ENCODE data around the gene SPEG.

Gene SPEG

GRCh38 chr2:219404291-219404910 lies 30.2 kb upstream of the SPEG start:
- TF ChIP-seq CTCF (IDR thresholded peaks at IDR 0.05; ENCODE audit: low read depth, low read length) (no peak), EZH2phosphoT487 (IDR thresholded peaks at IDR 0.05; ENCODE audit: low read depth) (no peak)
- Histone ChIP-seq H3K9me3 (ENCODE audit: insufficient read depth, low read length) (no peaks in the 10 kb centered on the region), H3K4me2 (ENCODE audit: low read length) (no peak overlapping the region), H3K27me3 (ENCODE audit: low read depth, low read length) (no peaks in the 10 kb centered on the region), H3K27ac (ENCODE audit: low read length) (no peak overlapping the region), H3K36me3 (replicated peaks; ENCODE audit: low read depth, low read length) (no peaks in the 10 kb centered on the region), H3K4me1 (ENCODE audit: low read length) (peaks cover 4% of the 10 kb centered on the region; the same call in 1 of the 2 replicates), H2AFZ (ENCODE audit: low read depth, low read length) (no peak overlapping the region), H3K79me2 (ENCODE audit: low read length) (no peaks in the 10 kb centered on the region), H4K20me1 (ENCODE audit: insufficient read depth, low read length) (no peaks in the 10 kb centered on the region), H3K9ac (ENCODE audit: low read length) (no peak overlapping the region), H3K4me3 (ENCODE audit: low read length) (no peak overlapping the region)

DNA sequence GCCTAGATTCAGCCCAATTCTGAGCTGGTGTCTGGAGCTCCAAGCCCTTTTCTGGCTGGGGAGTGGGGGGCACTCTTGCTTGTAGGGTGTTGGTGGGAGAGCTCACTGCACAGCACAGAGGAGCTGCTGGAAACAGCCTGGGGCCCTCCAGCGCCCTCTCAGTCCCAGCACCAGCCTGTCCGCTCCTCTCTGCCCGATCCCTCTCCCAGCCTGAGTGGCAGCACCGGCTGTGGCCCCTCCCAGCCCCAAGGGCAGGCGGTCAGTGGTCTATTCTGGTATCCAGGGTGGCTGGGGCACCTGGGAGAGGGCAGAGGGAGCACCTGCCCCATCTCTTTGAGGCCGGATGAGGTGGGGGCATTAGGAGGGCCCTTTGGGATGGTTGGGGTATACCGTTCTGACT lies 29.7 kb upstream of the SPEG start:
- Histone ChIP-seq H3K4me2 (ENCODE audit: low read length) (no peak overlapping the region), H3K4me1 (ENCODE audit: low read length) (peaks cover 4% of the 10 kb centered on the region; the same call in 1 of the 2 replicates), H3K36me3 (replicated peaks; ENCODE audit: low read depth, low read length) (no peaks in the 10 kb centered on the region), H4K20me1 (ENCODE audit: insufficient read depth, low read length) (no peaks in the 10 kb centered on the region), H2AFZ (ENCODE audit: low read depth, low read length) (no peak overlapping the region), H3K27ac (ENCODE audit: low read length) (no peak overlapping the region), H3K4me3 (ENCODE audit: low read length) (no peak overlapping the region), H3K9me3 (ENCODE audit: insufficient read depth, low read length) (no peaks in the 10 kb centered on the region), H3K27me3 (ENCODE audit: low read depth, low read length) (no peaks in the 10 kb centered on the region), H3K9ac (ENCODE audit: low read length) (no peak overlapping the region), H3K79me2 (ENCODE audit: low read length) (no peaks in the 10 kb centered on the region)
- TF ChIP-seq EZH2phosphoT487 (IDR thresholded peaks at IDR 0.05; ENCODE audit: low read depth): no peak
- TF ChIP-seq CTCF (IDR thresholded peaks at IDR 0.05; ENCODE audit: low read depth, low read length): no peak

DNA sequence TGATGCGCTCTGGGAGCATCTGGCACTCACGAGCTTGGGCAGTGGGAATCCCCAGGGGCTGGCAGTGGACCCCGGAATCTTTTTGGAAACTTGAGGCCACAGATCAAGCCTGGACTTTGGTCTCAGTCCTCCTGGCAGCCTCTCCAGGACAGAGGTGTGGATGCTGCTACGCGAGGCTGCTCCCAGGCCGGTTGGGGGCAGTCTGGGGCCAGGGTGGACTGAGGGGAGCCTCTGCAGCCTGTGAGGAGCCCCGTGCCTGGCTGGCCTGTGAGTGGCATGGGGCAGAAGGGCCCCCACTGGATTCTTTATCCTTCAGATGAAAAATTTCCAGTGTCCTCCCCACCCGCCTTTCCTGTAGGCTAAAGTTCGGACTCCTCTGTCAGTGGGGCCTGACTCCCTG lies 29.2 kb upstream of the SPEG start:
- H3K27ac ChIP-seq (ENCODE audit: low read length): no peak overlapping the region
- peaks cover 4% of the 10 kb centered on the region; the same call in 1 of the 2 replicates for H3K4me1 ChIP-seq (ENCODE audit: low read length)
- H3K27me3 ChIP-seq (ENCODE audit: low read depth, low read length): no peaks in the 10 kb centered on the region
- no peaks in the 10 kb centered on the region for H3K9me3 ChIP-seq (ENCODE audit: insufficient read depth, low read length)
- no peak overlapping the region for H3K4me3 ChIP-seq (ENCODE audit: low read length)
- H3K4me2 ChIP-seq (ENCODE audit: low read length): no peak overlapping the region
- H3K9ac ChIP-seq (ENCODE audit: low read length): no peak overlapping the region
- TF ChIP-seq EZH2phosphoT487 (IDR thresholded peaks at IDR 0.05; ENCODE audit: low read depth) (no peak), CTCF (IDR thresholded peaks at IDR 0.05; ENCODE audit: low read depth, low read length) (no peak)
- no peak overlapping the region for H2AFZ ChIP-seq (ENCODE audit: low read depth, low read length)
- H3K36me3 ChIP-seq (replicated peaks; ENCODE audit: low read depth, low read length): no peaks in the 10 kb centered on the region
- H3K79me2 ChIP-seq (ENCODE audit: low read length): no peaks in the 10 kb centered on the region
- no peaks in the 10 kb centered on the region for H4K20me1 ChIP-seq (ENCODE audit: insufficient read depth, low read length)

- Histone ChIP-seq H3K4me2 (ENCODE audit: low read length) (no peak overlapping the region), H3K9me3 (ENCODE audit: insufficient read depth, low read length) (no peaks in the 10 kb centered on the region), H3K27ac (ENCODE audit: low read length) (no peak overlapping the region), H3K79me2 (ENCODE audit: low read length) (no peaks in the 10 kb centered on the region), H3K27me3 (ENCODE audit: low read depth, low read length) (no peaks in the 10 kb centered on the region), H4K20me1 (ENCODE audit: insufficient read depth, low read length) (no peaks in the 10 kb centered on the region), H3K4me3 (ENCODE audit: low read length) (no peak overlapping the region), H3K4me1 (ENCODE audit: low read length) (peaks cover 4% of the 10 kb centered on the region; the same call in 1 of the 2 replicates), H3K36me3 (replicated peaks; ENCODE audit: low read depth, low read length) (no peaks in the 10 kb centered on the region), H2AFZ (ENCODE audit: low read depth, low read length) (no peak overlapping the region), H3K9ac (ENCODE audit: low read length) (no peak overlapping the region)
- TF ChIP-seq EZH2phosphoT487 (IDR thresholded peaks at IDR 0.05; ENCODE audit: low read depth) (no peak), CTCF (IDR thresholded peaks at IDR 0.05; ENCODE audit: low read depth, low read length) (no peak)
Measured at GRCh38 chr2:219405958-219406860, 28.4 kb upstream of the SPEG start.

All from OCI-LY3 (cell line).